HepG2 (cell line): ENCODE results near the gene IGLON5. TPM values are rescaled to one million over a fixed set of nuclear protein-coding genes. Genes with fewer than 3 reads are reported as not detected.

Experiments
- ATAC-seq: fragments of 200-7000 bp; cut with Tn5 transposase; 3 replicates; pipeline ENCODE4 v1.9.1; 2020; ENCODE audit warnings: mild to moderate bottlenecking, moderate library complexity
- BruUV-seq: library from RNA; stranded (reverse); fragments of 400-500 nt; replicated peaks from 2 replicates; lab custom pipeline; 2021; lab: Mats Ljungman, UMichigan
- CTCF ChIA-PET: fragments of 300-600 bp; formaldehyde crosslinking; extraction: SDS; loops from one replicate; lab custom pipeline; 2021; ENCODE audit warnings: low total read pairs, inconsistent platforms, low intra/inter-chr PET ratio; lab: Yijun Ruan, JAX
- POLR2A ChIA-PET: fragments of 350-600 bp; sonication (Branson Sonifier 250); formaldehyde crosslinking; loops from one replicate; lab custom pipeline; 2020; ENCODE audit warnings: antibody characterized with exemption, inconsistent platforms; lab: Yijun Ruan, JAX
- DNase-seq: peaks from one replicate; pipeline ENCODE4 v3.0.0-alpha.2; 2015; ENCODE audit warnings: low spot score
- FAIRE-seq: peaks from 3 replicates; lab custom pipeline; 2011; peaks lifted over from hg19 to GRCh38; lab: Jason Lieb, UNC
- H2AFZ ChIP-seq: one replicate; pipeline ENCODE4 v1.6.1; 2011; ENCODE audit warnings: low read length, inconsistent platforms
- H3K27ac ChIP-seq: fragments of 300-600 bp; 3 replicates; pipeline ENCODE4 v1.8.0; 2011; ENCODE audit warnings: mixed run types, mild to moderate bottlenecking, mixed read lengths, low read length, inconsistent platforms; ENCODE audit not compliant: insufficient read depth; ENCODE audit errors: extremely low read length
- H3K27me3 ChIP-seq, 2 experiments: fragments of 200-600 bp in 1 of 2; 2 replicates in 1 of 2; 3 replicates in 1 of 2; pipeline versions ENCODE4 v1.6.0 to v1.8.0; 2011; ENCODE audit warnings: low read length in 2 of 2, mild to moderate bottlenecking in 2 of 2, moderate library complexity in 2 of 2, inconsistent platforms in 1 of 2; ENCODE audit not compliant: insufficient read depth in 2 of 2, control insufficient read depth in 1 of 2
- H3K36me3 ChIP-seq, 2 experiments: fragments of 200-600 bp in 1 of 2; replicated peaks in 1 of 2; 2 replicates in 1 of 2; 3 replicates in 1 of 2; pipeline versions ENCODE4 v1.5.1 to v1.8.0; 2011; ENCODE audit warnings: low read length in 2 of 2, inconsistent platforms in 1 of 2; ENCODE audit not compliant: insufficient read depth in 2 of 2, control insufficient read depth in 1 of 2
- H3K4me1 ChIP-seq: 2 replicates; pipeline ENCODE4 v1.5.1; 2012; ENCODE audit warnings: low read length, inconsistent platforms; ENCODE audit not compliant: insufficient read depth
- H3K4me2 ChIP-seq: 2 replicates; pipeline ENCODE4 v1.6.0; 2011; ENCODE audit warnings: low read depth, low read length, inconsistent platforms
- H3K4me3 ChIP-seq, 3 experiments: fragments of 200-600 bp in 1 of 3; sonication (generic), shearing (Covaris generic) in 1 of 3; replicated peaks in 1 of 3; 2 replicates each; pipeline ENCODE4 v1.5.1; 2011 to 2016; ENCODE audit warnings: low read length in 3 of 3, inconsistent platforms in 2 of 3, low read depth in 2 of 3, mild to moderate bottlenecking in 2 of 3, control low read depth in 1 of 3, mixed read lengths in 1 of 3; ENCODE audit not compliant: insufficient read depth in 1 of 3
- H3K79me2 ChIP-seq: one replicate; pipeline ENCODE4 v1.6.1; 2011; ENCODE audit warnings: low read length, inconsistent platforms; ENCODE audit not compliant: insufficient read depth
- H3K9ac ChIP-seq: 2 replicates; pipeline ENCODE4 v1.6.0; 2011; ENCODE audit warnings: mild to moderate bottlenecking, low read depth, low read length, inconsistent platforms; ENCODE audit not compliant: insufficient read depth
- H3K9me3 ChIP-seq: 2 replicates; pipeline ENCODE4 v1.5.1; 2012; ENCODE audit warnings: mild to moderate bottlenecking, low read length
- H4K20me1 ChIP-seq: 2 replicates; pipeline ENCODE4 v1.6.0; 2011; ENCODE audit warnings: inconsistent platforms, mild to moderate bottlenecking, low read length, moderate library complexity; ENCODE audit not compliant: insufficient read depth
- ATF1 ChIP-seq: IDR thresholded peaks from 2 replicates; pipeline ENCODE4 v1.6.1; 2016; ENCODE audit warnings: mild to moderate bottlenecking, control low read depth
- GATAD1 ChIP-seq: IDR thresholded peaks from 2 replicates; pipeline ENCODE4 v1.6.1; 2016; ENCODE audit warnings: missing genetic modification reagents, missing compliant biosample characterization
- HDAC2 ChIP-seq: sonication (generic); formaldehyde crosslinking; IDR thresholded peaks from 2 replicates; pipeline ENCODE4 v1.4.0; 2020; ENCODE audit warnings: missing genetic modification reagents
- KAT2B ChIP-seq: fragments of 150-350 bp; IDR thresholded peaks from 2 replicates; pipeline ENCODE4 v1.6.1; 2014; ENCODE audit warnings: low read depth, low read length, borderline replicate concordance
- KDM4B ChIP-seq: sonication (generic); formaldehyde crosslinking; IDR thresholded peaks from 2 replicates; pipeline ENCODE4 v1.4.0; 2020; ENCODE audit warnings: missing genetic modification reagents
- ZNF496 ChIP-seq: sonication (generic); formaldehyde crosslinking; IDR thresholded peaks from 2 replicates; pipeline ENCODE4 v1.8.1; 2023; ENCODE audit warnings: mild to moderate bottlenecking, moderate library complexity, missing genetic modification reagents; ENCODE audit not compliant: insufficient replicate concordance
- ZNF674 ChIP-seq: sonication (generic); formaldehyde crosslinking; IDR thresholded peaks from 2 replicates; pipeline ENCODE4 v1.5.0; 2020; ENCODE audit warnings: low read depth, mild to moderate bottlenecking, missing genetic modification reagents
- WGBS: methylation state at CpG from one replicate; pipeline ENCODE4 v1.1.6; 2017; ENCODE audit warnings: low lambda C conversion rate; 5-methylcytosine and 5-hydroxymethylcytosine counted together
- in situ Hi-C: cut with HindIII; loops from 2 replicates; pipeline ENCODE4 v1.10.0; 2017; ENCODE audit warnings: low pct_unique_long_range_greater_than_20kb; ENCODE audit not compliant: extremely low pct_ligation_motif_present
- intact Hi-C: fragments of 100-400 bp; cut with micrococcal nuclease; formaldehyde crosslinking; loops from one replicate; pipeline ENCODE4 v1.10.0; 2022; ENCODE audit not compliant: unreplicated experiment
- polyA plus RNA-seq, 8 experiments: library from polyadenylated mRNA; depleted of rRNA in 3 of 8; stranded (reverse) in 7 of 8; unstranded in 1 of 8; fragments of >200 nt; fragmentation: Illumina TruSeq in 4 of 8; extraction: Trizol in 4 of 8; gene quantifications; 2 replicates each; pipeline versions ENCODE4 v1.2.1 to v1.2.3, GENCODE V29; 2011 to 2016; ENCODE audit warnings: low read depth in 4 of 8, missing spikeins in 1 of 8, mixed read lengths in 1 of 8; ENCODE audit not compliant: insufficient read depth in 1 of 8
- total RNA-seq, 5 experiments: library from RNA; depleted of rRNA; stranded (reverse); fragments of >200 nt; fragmentation: Illumina TruSeq; extraction: Trizol; gene quantifications; 2 replicates each; pipeline ENCODE4 v1.2.3, GENCODE V29; 2016; ENCODE audit warnings: low read depth in 1 of 5
- TF ChIP-seq, protein P1 (sequence below): sonication (generic); formaldehyde crosslinking; IDR thresholded peaks from 2 replicates; pipeline ENCODE4 v1.9.0; 2021; ENCODE audit warnings: missing genetic modification reagents, mild to moderate bottlenecking, borderline replicate concordance
- TF ChIP-seq, protein P2 (sequence below), 2 experiments: fragments of 450-650 bp in 1 of 2; sonication (generic) in 1 of 2; formaldehyde crosslinking; IDR thresholded peaks; 2 replicates each; pipeline versions ENCODE4 v1.5.0 to v1.8.0; 2020 to 2022; ENCODE audit warnings: mild to moderate bottlenecking in 1 of 2, missing genetic modification reagents in 1 of 2
- TF ChIP-seq, protein P3 (sequence below): IDR thresholded peaks from 2 replicates; pipeline ENCODE4 v1.6.1; 2016; ENCODE audit warnings: low read depth, missing genetic modification reagents, missing compliant biosample characterization

IGLON5 gene
- total and polyA plus RNA-seq, 2 of the 13 experiments (the other 11 are each of a cell fraction or from before 2014, with no cell fraction given), result 0.04 to 5.7 TPM

DNA sequence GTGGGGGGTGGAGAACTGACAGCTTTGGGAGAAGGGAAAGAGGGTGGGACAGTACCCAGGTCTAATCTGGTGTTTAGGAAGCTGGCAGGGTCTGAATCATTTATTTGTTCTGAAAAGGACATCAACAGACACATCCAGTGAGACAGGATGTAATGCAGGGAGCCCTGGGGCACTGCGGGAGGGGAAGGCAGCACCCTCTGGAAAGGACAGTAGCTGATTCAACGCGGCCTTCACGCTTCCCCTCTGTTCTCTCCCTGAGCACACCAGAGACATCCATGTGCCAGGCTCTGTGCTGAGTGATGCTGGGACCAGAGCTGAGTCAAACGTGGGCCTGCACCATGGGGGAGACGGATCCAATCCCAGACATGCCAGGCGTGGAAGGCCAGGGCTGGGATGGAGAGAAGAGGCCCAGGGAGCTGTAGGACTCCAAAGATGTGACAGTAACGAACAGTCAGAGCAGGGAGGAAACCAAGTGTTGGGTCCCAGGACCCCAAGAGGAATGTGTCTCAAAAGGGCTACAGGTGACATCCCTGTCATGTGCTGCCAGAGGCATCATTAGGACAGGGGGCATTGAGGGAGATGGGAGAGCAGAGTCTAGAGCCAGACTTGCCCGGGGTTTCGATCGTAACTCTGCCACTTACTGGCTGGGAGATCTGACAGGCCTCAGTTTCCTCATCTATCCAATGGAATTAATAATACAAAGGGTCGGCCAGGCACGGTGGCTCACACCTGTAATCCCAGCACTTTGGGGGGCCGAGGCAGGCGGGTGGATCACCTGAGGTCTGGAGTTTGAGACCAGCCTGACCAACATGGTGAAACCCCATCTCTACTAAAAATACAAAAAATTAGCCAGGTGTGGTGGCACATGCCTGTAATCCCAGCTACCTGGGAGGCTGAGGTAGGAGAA lies 53.0 kb downstream of the IGLON5 start:
- Histone ChIP-seq H3K4me1 (peaks cover 70% of the 10 kb centered on the region), H3K79me2 (peaks cover 49% of the 10 kb centered on the region), H3K9me3 (no peaks in the 10 kb centered on the region), H3K27ac (peak overlapping the region; percentile 100), H3K4me2 (peak overlapping the region; percentile 100), H3K4me3 (peak overlapping the region in 2 of 3 experiments; percentile 68 to 90; a peak in 4 of 6 replicates), H3K27me3 (peaks cover 0 to 4% of the 10 kb centered on the region in 2 experiments; a peak in 2 of 5 replicates), H3K9ac (peak overlapping the region; percentile 100), H4K20me1 (no peaks in the 10 kb centered on the region), H2AFZ (no peak overlapping the region), H3K36me3 (no peaks in the 10 kb centered on the region)
- BruUV-seq, result no TSS peak
- ATAC-seq (no peak), DNase-seq (peak; percentile 76), FAIRE-seq (no peak)
- POLR2A ChIA-PET, result interaction anchor here (0.9 to 7.8 kb wide), 6 partner anchors 9 to 111 kb away, joined by 3 to 309 read pairs (median 108); partner anchors contain the start of gene VSIG10L
- 64% methylated on average over 8 of the region's 15 CpGs for WGBS
- in situ Hi-C loops (no loop called here), intact Hi-C loops (no loop called here)
- CTCF ChIA-PET, result no interaction called here
- TF ChIP-seq ATF1 (CRISPR knock-in tag) (no peak), KDM4B (CRISPR knock-in tag) (no peak), HDAC2 (CRISPR knock-in tag) (no peak; the same call in 1 of the 2 replicates), GATAD1 (CRISPR knock-in tag) (peak; percentile 27; the same call in 1 of the 2 replicates), ZNF674 (CRISPR knock-in tag) (no peak), ZNF496 (CRISPR knock-in tag) (no peak), KAT2B (no peak)
- TF ChIP-seq, protein P1, sequence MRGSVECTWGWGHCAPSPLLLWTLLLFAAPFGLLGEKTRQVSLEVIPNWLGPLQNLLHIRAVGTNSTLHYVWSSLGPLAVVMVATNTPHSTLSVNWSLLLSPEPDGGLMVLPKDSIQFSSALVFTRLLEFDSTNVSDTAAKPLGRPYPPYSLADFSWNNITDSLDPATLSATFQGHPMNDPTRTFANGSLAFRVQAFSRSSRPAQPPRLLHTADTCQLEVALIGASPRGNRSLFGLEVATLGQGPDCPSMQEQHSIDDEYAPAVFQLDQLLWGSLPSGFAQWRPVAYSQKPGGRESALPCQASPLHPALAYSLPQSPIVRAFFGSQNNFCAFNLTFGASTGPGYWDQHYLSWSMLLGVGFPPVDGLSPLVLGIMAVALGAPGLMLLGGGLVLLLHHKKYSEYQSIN (CRISPR knock-in tag), result no peak
- TF ChIP-seq, protein P2, sequence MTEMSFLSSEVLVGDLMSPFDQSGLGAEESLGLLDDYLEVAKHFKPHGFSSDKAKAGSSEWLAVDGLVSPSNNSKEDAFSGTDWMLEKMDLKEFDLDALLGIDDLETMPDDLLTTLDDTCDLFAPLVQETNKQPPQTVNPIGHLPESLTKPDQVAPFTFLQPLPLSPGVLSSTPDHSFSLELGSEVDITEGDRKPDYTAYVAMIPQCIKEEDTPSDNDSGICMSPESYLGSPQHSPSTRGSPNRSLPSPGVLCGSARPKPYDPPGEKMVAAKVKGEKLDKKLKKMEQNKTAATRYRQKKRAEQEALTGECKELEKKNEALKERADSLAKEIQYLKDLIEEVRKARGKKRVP (CRISPR knock-in tag; IDR thresholded peaks at IDR 0.05), result no peak
- TF ChIP-seq, protein P3, sequence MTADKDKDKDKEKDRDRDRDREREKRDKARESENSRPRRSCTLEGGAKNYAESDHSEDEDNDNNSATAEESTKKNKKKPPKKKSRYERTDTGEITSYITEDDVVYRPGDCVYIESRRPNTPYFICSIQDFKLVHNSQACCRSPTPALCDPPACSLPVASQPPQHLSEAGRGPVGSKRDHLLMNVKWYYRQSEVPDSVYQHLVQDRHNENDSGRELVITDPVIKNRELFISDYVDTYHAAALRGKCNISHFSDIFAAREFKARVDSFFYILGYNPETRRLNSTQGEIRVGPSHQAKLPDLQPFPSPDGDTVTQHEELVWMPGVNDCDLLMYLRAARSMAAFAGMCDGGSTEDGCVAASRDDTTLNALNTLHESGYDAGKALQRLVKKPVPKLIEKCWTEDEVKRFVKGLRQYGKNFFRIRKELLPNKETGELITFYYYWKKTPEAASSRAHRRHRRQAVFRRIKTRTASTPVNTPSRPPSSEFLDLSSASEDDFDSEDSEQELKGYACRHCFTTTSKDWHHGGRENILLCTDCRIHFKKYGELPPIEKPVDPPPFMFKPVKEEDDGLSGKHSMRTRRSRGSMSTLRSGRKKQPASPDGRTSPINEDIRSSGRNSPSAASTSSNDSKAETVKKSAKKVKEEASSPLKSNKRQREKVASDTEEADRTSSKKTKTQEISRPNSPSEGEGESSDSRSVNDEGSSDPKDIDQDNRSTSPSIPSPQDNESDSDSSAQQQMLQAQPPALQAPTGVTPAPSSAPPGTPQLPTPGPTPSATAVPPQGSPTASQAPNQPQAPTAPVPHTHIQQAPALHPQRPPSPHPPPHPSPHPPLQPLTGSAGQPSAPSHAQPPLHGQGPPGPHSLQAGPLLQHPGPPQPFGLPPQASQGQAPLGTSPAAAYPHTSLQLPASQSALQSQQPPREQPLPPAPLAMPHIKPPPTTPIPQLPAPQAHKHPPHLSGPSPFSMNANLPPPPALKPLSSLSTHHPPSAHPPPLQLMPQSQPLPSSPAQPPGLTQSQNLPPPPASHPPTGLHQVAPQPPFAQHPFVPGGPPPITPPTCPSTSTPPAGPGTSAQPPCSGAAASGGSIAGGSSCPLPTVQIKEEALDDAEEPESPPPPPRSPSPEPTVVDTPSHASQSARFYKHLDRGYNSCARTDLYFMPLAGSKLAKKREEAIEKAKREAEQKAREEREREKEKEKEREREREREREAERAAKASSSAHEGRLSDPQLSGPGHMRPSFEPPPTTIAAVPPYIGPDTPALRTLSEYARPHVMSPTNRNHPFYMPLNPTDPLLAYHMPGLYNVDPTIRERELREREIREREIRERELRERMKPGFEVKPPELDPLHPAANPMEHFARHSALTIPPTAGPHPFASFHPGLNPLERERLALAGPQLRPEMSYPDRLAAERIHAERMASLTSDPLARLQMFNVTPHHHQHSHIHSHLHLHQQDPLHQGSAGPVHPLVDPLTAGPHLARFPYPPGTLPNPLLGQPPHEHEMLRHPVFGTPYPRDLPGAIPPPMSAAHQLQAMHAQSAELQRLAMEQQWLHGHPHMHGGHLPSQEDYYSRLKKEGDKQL (CRISPR knock-in tag), result no peak
